Endothelial cell of umbilical vein (primary cell): ENCODE measurements around the gene MAGI1.

ENCODE experiments used
- POLR2A ChIP-seq: IDR thresholded peaks from 2 replicates; pipeline ENCODE4 v1.6.1; 2012; ENCODE audit warnings: low read depth, mild to moderate bottlenecking, control low read depth, low read length
- POLR2AphosphoS5 ChIP-seq: IDR thresholded peaks from 2 replicates; pipeline ENCODE4 v1.6.1; 2012; ENCODE audit warnings: low read depth, mild to moderate bottlenecking, control low read depth, low read length, moderate library complexity; ENCODE audit not compliant: insufficient read depth
- TF ChIP-seq, protein P1 (sequence below), 2 donors: IDR thresholded peaks; 1 replicate in 1 of 2; 2 replicates in 1 of 2; pipeline ENCODE4 v1.5.1; 2011; ENCODE audit warnings: low read length in 2 of 2, mild to moderate bottlenecking in 2 of 2, moderate library complexity in 2 of 2, control low read depth in 1 of 2, inconsistent platforms in 1 of 2, low read depth in 1 of 2; ENCODE audit not compliant: insufficient read depth in 1 of 2; ENCODE audit errors: extremely low read depth in 1 of 2
- TF ChIP-seq, protein P2 (sequence below): IDR thresholded peaks from 2 replicates; pipeline ENCODE4 v1.6.1; 2011; ENCODE audit not compliant: insufficient read depth, insufficient read length

DNA sequence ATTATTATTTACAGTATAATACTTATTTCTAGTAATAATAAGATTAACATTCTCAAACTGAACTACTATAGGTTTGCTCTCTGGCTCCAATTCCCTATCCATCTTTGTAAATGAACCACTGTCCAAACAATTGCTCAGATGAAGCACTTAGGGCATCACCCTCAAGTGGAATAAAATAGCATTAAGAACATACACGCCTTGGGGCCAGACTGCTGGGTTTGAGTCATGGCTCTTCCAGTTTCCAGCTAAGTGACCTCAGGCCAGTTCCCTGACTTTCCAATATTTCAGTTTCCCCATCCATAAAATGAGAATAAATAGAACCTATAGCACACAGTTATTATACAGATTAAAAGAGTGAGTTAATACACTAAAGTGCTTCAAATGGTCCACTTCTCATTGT lies 507.2 kb downstream of the MAGI1 start:
- TF ChIP-seq POLR2A (no peak), POLR2AphosphoS5 (no peak)
- TF ChIP-seq, protein P1, sequence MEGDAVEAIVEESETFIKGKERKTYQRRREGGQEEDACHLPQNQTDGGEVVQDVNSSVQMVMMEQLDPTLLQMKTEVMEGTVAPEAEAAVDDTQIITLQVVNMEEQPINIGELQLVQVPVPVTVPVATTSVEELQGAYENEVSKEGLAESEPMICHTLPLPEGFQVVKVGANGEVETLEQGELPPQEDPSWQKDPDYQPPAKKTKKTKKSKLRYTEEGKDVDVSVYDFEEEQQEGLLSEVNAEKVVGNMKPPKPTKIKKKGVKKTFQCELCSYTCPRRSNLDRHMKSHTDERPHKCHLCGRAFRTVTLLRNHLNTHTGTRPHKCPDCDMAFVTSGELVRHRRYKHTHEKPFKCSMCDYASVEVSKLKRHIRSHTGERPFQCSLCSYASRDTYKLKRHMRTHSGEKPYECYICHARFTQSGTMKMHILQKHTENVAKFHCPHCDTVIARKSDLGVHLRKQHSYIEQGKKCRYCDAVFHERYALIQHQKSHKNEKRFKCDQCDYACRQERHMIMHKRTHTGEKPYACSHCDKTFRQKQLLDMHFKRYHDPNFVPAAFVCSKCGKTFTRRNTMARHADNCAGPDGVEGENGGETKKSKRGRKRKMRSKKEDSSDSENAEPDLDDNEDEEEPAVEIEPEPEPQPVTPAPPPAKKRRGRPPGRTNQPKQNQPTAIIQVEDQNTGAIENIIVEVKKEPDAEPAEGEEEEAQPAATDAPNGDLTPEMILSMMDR (IDR thresholded peaks at IDR 0.05; ENCODE audit: extremely low read depth in 1 of 2, insufficient read depth in 1 of 2, low read depth in 1 of 2, low read length in 2 of 2) = no peak
- TF ChIP-seq, protein P2, sequence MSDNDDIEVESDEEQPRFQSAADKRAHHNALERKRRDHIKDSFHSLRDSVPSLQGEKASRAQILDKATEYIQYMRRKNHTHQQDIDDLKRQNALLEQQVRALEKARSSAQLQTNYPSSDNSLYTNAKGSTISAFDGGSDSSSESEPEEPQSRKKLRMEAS = no peak
